Thyroid gland (tissue), 4 donors: ENCODE measurements around the gene KCNQ1.

ENCODE experiments used
- POLR2A ChIP-seq, 2 donors: fragments of 450-650 bp; IDR thresholded peaks; one replicate each; pipeline ENCODE4 v1.6.1; 2017; ENCODE audit warnings: antibody characterized with exemption in 2 of 2, mild to moderate bottlenecking in 2 of 2, moderate library complexity in 1 of 2
- TF ChIP-seq, protein P1 (sequence below), 6 experiments: fragments of 200-600 bp in 3 of 6; fragments of 450-650 bp in 3 of 6; sonication (generic) in 3 of 6; IDR thresholded peaks; one replicate each; pipeline ENCODE4 v1.5.1; 2016 to 2019; ENCODE audit warnings: antibody characterized with exemption in 6 of 6, mild to moderate bottlenecking in 2 of 6, inconsistent platforms in 1 of 6, moderate library complexity in 1 of 6

DNA sequence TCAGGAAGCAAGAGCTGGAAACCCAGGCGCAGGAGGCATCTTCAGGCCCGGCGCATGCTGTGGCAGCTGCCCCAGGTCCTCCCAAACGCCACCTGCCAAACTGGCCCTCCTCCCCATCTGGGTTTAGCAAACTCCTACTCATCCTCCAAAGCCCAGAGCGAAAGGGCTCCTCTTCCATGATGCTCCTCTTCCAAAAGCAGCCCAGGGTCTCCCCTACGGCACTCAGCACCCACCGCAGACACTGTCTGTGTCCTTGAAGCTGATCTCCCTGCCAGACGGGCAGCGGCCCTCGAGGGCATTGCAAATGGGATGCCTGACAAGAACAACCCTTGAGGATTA, 414.9 kb downstream of the KCNQ1 start:
- TF ChIP-seq, protein P1, sequence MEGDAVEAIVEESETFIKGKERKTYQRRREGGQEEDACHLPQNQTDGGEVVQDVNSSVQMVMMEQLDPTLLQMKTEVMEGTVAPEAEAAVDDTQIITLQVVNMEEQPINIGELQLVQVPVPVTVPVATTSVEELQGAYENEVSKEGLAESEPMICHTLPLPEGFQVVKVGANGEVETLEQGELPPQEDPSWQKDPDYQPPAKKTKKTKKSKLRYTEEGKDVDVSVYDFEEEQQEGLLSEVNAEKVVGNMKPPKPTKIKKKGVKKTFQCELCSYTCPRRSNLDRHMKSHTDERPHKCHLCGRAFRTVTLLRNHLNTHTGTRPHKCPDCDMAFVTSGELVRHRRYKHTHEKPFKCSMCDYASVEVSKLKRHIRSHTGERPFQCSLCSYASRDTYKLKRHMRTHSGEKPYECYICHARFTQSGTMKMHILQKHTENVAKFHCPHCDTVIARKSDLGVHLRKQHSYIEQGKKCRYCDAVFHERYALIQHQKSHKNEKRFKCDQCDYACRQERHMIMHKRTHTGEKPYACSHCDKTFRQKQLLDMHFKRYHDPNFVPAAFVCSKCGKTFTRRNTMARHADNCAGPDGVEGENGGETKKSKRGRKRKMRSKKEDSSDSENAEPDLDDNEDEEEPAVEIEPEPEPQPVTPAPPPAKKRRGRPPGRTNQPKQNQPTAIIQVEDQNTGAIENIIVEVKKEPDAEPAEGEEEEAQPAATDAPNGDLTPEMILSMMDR (IDR thresholded peaks at IDR 0.05) = no peak
- TF ChIP-seq POLR2A (IDR thresholded peaks at IDR 0.05) = no peak
